ENCODE results near the gene LSMEM2. TPM values are rescaled to one million over a fixed set of nuclear protein-coding genes. Genes with fewer than 3 reads are reported as not detected.

LSMEM2 gene
- total and polyA plus RNA-seq, 2 of the 8 experiments (the other 6 are each of a cell fraction or from before 2014, with no cell fraction given): 0.58 to 0.68 TPM

DNA sequence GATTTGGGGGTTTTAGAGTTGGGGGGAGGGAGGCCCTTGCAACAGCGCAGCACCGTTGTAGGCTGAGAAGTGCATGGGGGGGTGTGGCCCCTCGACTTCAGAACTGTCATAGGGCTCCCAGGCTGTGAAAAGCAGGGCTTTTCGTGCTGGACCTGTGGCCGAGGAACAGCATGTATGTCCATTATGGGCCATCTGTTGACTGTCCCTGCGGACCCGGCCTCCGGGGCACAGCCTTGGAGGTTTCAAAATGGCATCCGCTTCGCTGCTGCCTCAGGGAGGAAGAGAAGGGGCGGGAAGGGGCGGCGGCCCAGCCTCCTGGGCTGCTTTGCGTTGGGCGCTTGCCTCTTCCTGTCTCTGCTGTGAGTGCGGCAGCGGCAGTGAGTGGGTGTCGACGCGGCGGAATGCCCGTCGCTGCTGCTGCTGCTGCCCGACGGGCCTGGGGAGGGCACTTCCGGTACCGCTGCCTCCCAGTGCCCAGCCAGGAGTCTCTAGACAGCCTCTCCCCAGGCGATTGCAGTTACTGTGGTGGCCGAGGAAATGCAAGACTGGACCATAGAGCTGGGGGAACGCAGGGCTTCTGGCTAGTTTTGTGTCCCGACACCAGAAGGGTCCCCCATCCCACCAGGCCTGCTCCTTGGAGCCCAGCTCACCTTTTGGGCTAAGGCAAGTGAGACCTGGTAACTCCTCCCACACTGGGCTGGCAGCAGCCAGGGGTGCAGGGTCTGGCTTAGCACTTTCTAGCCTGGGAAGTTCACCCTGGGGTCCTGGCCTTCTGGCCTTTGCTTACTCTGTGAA, 40.9 kb upstream of the LSMEM2 start (continued):
- 0 out of 2 replicates have a peak, but pooled peaks have one; percentile 14 for TF ChIP-seq TEAD4 (IDR thresholded peaks at IDR 0.05; ENCODE audit: low read depth, low read length)
